Measurements from ENCODE around the gene ARRB2. TPM values are rescaled to one million over a fixed set of nuclear protein-coding genes. Genes with fewer than 3 reads are reported as not detected.

The ARRB2 gene
- total and polyA plus RNA-seq, 2 of the 8 experiments (the other 6 are each of a cell fraction or from before 2014, with no cell fraction given): 72.4 to 101 TPM

DNA sequence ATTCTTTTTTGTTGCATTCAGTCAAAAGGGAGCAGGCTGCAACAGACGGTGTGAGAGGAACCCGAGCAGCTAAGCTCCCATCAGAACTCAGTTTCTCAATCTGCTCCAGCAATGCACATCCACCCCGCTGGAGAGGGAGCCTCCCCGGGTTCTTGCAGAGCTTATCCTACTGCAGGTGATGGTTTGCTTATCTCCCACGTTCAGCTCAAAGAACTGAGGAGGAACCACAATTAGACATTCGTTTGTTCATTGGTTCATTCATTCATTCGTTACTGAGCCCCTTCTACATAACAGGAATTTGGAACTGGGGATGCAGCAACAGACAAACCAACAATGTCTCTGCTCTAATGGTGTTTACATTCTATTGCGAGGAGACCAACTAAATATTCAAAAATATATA, 46.7 kb upstream of the ARRB2 start (continued):
- TF ChIP-seq, protein P1, sequence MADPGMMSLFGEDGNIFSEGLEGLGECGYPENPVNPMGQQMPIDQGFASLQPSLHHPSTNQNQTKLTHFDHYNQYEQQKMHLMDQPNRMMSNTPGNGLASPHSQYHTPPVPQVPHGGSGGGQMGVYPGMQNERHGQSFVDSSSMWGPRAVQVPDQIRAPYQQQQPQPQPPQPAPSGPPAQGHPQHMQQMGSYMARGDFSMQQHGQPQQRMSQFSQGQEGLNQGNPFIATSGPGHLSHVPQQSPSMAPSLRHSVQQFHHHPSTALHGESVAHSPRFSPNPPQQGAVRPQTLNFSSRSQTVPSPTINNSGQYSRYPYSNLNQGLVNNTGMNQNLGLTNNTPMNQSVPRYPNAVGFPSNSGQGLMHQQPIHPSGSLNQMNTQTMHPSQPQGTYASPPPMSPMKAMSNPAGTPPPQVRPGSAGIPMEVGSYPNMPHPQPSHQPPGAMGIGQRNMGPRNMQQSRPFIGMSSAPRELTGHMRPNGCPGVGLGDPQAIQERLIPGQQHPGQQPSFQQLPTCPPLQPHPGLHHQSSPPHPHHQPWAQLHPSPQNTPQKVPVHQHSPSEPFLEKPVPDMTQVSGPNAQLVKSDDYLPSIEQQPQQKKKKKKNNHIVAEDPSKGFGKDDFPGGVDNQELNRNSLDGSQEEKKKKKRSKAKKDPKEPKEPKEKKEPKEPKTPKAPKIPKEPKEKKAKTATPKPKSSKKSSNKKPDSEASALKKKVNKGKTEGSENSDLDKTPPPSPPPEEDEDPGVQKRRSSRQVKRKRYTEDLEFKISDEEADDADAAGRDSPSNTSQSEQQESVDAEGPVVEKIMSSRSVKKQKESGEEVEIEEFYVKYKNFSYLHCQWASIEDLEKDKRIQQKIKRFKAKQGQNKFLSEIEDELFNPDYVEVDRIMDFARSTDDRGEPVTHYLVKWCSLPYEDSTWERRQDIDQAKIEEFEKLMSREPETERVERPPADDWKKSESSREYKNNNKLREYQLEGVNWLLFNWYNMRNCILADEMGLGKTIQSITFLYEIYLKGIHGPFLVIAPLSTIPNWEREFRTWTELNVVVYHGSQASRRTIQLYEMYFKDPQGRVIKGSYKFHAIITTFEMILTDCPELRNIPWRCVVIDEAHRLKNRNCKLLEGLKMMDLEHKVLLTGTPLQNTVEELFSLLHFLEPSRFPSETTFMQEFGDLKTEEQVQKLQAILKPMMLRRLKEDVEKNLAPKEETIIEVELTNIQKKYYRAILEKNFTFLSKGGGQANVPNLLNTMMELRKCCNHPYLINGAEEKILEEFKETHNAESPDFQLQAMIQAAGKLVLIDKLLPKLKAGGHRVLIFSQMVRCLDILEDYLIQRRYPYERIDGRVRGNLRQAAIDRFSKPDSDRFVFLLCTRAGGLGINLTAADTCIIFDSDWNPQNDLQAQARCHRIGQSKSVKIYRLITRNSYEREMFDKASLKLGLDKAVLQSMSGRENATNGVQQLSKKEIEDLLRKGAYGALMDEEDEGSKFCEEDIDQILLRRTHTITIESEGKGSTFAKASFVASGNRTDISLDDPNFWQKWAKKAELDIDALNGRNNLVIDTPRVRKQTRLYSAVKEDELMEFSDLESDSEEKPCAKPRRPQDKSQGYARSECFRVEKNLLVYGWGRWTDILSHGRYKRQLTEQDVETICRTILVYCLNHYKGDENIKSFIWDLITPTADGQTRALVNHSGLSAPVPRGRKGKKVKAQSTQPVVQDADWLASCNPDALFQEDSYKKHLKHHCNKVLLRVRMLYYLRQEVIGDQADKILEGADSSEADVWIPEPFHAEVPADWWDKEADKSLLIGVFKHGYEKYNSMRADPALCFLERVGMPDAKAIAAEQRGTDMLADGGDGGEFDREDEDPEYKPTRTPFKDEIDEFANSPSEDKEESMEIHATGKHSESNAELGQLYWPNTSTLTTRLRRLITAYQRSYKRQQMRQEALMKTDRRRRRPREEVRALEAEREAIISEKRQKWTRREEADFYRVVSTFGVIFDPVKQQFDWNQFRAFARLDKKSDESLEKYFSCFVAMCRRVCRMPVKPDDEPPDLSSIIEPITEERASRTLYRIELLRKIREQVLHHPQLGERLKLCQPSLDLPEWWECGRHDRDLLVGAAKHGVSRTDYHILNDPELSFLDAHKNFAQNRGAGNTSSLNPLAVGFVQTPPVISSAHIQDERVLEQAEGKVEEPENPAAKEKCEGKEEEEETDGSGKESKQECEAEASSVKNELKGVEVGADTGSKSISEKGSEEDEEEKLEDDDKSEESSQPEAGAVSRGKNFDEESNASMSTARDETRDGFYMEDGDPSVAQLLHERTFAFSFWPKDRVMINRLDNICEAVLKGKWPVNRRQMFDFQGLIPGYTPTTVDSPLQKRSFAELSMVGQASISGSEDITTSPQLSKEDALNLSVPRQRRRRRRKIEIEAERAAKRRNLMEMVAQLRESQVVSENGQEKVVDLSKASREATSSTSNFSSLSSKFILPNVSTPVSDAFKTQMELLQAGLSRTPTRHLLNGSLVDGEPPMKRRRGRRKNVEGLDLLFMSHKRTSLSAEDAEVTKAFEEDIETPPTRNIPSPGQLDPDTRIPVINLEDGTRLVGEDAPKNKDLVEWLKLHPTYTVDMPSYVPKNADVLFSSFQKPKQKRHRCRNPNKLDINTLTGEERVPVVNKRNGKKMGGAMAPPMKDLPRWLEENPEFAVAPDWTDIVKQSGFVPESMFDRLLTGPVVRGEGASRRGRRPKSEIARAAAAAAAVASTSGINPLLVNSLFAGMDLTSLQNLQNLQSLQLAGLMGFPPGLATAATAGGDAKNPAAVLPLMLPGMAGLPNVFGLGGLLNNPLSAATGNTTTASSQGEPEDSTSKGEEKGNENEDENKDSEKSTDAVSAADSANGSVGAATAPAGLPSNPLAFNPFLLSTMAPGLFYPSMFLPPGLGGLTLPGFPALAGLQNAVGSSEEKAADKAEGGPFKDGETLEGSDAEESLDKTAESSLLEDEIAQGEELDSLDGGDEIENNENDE (IDR thresholded peaks at IDR 0.05; ENCODE audit: insufficient replicate concordance, low read length): no peak
- no peak for TF ChIP-seq NRF1 (IDR thresholded peaks at IDR 0.05; ENCODE audit: low read depth, low read length)
- TF ChIP-seq SAP30 (IDR thresholded peaks at IDR 0.05; ENCODE audit: insufficient read depth, insufficient replicate concordance, low read length): no peak
- TF ChIP-seq GABPA (IDR thresholded peaks at IDR 0.05; ENCODE audit: borderline replicate concordance, insufficient read depth, low read length): no peak
- TF ChIP-seq TBP (IDR thresholded peaks at IDR 0.05; ENCODE audit: low read depth, low read length): no peak
- TF ChIP-seq RXRA (IDR thresholded peaks at IDR 0.05; ENCODE audit: insufficient read depth, low read depth, low read length): no peak
- no peak for TF ChIP-seq FOSL1 (IDR thresholded peaks at IDR 0.05; ENCODE audit: insufficient read depth, low read depth, low read length)
- no peak for TF ChIP-seq GTF2F1 (IDR thresholded peaks at IDR 0.05; ENCODE audit: borderline replicate concordance, low read depth, low read length)
- no peak for TF ChIP-seq JUN (IDR thresholded peaks at IDR 0.05; ENCODE audit: low read depth, low read length)

All from H1 (cell line).